GM18909 (cell line): ENCODE data around the gene LRRC37A3.
A peak's percentile ranks its signal among the peaks of the same experiment; 100 is the strongest.
"Not testable (repeated sequence)": the region's sequence is repeated elsewhere in the genome, so short reads cannot be mapped to it uniquely, and the experiment has no call there.

Experiments
- ATAC-seq: cut with Tn5 transposase; IDR thresholded peaks from one replicate; pipeline ENCODE4 v1.9.1; 2021; ENCODE audit warnings: mild to moderate bottlenecking; ENCODE audit not compliant: unreplicated experiment, poor library complexity

Gene LRRC37A3

DNA sequence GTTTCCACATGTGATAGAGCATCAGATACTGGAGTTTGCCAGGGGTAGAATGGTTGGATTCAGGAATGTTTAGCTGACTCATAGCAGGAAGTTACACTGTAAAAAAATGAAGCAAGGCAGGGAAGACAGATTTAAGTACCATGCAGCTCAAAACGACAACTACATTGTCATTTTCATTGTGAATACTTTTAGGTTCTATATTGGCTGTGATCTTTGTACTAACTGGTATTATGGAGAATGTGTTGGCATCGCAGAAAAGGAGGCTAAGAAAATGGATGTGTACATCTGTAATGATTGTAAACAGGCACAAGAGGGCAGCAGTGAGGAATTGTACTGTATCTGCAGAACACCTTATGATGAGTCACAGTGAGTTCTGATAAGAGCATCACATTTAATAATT, 8.2 kb upstream of the LRRC37A3 start:
- not testable (repeated sequence) for ATAC-seq

DNA sequence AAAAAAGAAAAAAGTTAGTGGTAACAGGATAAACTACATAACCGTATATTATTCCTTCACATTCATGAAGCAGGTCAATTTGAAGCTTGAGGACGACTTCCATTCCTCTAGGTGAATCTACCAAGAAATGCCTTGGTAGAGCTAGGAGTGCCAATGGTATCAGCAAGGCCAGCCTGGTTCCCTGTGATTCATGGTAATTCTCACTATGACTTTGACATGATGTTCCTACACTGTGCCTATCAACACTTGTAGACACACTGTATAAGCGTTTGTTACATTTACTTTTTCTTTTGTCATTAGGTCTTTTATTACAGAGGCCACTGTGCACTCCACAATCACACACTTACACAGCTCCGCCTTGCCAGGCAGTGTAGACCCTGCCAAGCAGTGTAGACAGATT, 7.2 kb upstream of the LRRC37A3 start:
- not testable (repeated sequence) for ATAC-seq

DNA sequence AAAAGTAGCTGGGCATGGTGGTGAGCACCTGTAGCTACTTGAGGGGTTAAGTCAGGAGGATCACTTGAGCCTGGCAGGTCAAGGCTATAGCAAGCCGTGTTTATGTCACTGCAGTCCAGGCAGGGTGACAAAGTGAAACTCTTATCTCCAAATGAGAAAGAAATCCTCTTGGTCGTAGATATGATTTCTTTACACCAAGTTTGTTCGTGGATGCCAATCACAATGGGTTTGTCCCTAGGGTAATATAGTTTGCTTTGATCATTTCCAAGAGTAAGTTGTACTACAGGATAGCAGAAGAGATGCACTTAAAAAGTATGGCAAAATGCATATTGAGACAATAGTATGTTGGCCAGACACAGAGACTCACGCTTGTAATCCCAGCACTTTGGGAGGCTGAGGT, 6.0 kb upstream of the LRRC37A3 start:
- ATAC-seq, result not testable (repeated sequence)

DNA sequence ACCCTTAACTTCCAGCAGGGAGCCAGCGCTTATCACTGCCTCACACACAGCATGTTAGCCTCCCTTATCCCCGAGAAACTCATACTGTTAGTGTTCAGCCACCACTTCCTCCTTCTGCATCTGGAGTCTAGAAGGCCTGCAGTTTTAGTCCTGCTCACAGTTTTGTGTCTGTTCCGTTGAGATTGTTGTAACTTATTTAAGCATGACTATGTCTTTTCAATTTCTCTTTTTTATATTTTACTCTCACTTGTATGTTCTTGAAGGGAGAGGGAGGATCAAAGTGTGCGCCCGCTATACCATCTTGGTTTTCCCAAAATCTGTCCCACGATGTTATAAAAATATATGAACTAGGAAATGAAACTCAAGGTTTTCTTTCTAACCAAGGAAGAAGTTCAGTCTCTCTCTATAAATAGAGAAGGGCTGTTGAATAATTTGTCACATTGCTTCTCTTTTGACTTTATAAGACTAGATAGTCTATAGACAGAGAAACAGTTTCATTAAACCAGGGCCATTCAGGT, 3.8 kb upstream of the LRRC37A3 start:
- not testable (repeated sequence) for ATAC-seq

DNA sequence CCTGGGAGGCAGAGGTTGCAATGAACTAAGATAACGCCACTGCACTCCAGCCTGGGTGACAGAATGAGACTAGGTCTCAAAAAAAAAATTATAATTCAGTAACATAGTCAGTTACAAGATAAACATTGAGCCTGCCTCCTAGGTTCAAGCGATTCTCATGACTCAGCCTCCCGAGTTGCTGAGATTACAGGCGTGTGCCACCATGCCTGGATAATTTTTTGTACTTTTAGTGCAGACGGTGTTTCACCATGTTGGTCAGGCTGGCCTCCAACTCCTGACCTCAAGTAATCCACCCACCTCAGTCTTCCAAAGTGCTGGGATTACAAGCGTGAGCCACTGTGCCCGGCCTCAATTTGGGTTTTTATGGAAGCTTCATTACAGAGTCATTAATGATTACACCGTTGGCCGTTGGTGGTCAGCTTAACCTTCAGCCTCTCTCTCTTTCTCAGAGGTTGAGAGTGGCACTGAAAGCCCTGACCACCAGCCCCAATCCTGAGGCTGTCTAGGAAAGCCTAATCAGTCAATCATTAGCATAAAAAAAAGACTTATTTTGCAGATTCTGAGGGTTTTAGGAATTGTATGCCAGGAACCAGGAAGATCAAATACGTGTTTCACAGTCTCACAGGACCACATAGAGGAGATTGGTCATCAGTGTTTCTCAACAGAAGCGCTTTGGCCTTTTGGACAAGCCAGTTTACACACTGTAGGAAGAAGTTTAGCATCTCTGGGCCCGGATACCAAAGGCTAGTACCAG, 1.3 kb upstream of the LRRC37A3 start:
- ATAC-seq, result no peak

DNA sequence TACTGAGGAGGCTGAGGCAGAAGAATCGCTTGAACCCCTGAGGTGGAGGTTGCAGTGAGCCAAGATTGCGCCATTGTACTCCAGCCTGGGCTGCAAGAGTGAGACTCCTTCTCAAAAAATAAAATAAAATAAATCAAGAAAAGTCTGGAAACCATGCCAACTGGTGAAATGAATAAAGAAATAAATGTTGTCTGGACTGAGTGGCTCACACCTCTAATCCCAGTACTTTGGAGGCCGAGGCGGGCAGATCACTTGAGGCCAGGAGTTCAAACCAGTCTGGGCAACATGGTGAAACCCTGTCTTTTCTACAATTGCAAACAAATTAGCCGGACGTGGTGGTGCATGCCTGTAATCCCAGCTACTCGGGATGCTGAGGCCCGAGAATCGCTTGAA, 744 bp upstream of the LRRC37A3 start:
- no peak for ATAC-seq

DNA sequence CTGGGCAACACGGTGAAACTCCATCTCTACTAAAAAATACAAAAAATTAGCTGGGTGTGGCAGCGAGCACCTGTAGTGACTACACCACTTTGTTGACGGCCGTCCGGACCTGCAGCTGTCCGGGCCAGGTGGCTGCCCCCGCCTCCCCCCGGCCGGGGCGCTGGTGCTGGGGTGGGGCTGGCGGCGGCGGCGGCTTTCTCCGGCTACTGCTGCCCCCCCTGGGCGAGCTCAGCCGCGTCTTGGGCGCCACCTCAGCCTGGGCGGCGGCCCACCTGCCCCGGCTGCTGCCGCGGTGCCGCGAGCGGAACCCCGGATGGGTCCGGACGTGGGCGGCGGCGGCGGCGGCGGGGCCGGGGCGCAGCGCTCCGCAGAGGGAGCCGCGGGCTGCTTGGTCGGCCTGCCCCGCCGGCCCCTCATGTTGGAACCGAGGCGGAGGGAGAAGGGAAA, 413 bp downstream of the LRRC37A3 start:
- ATAC-seq, result peak; percentile 50

DNA sequence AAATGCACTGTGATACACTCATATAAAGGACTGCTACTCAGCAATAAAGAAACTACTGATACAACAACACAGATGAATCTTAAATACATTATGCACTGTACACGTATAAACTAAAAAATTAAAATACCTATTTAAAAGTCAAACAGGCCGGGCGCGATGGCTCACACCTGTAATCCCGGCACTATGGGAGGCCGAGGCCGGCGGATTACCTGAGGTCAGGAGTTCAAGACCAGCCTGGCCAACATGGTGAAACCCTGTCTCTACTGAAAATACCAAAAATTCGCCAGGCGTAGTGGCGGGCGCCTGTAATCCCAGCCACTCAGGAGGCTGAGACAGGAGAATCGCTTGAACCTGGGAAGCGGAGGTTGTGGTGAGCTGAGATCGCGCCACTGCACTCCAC, 1.7 kb downstream of the LRRC37A3 start:
- ATAC-seq, result not testable (repeated sequence)

DNA sequence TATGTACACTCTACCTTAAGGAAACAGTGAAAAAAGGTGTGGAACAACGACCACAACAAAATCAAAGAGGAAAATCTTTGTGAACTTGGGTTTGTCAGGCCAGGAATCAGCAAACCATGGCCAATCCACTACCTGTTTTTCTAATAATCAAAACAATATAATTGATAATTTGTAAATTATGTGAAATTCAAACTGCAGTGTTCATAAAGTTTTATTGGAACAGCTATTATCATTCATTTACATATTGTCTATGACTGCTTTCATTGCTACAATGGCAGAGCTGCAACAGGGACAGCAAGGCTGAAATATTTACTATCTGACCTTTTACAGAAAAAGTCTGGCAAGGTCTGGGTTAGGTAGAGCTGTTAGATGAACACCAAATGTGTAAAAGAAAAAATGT, 4.0 kb downstream of the LRRC37A3 start:
- not testable (repeated sequence) for ATAC-seq

DNA sequence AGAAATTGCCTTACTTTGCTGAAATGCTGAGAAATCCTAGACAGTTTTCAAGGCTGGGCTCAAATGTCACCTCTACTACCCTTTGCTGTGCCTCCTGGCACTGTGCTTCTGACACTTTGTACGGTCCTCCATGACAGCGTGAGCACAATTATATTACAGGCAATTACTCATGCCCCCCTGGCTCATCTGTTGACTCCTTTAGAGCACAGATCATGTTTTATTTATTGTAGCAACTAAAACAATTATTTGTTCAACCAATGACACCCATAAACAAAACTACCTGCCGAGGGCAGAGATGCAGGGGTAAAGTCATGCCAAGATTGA, 9.1 kb downstream of the LRRC37A3 start:
- ATAC-seq, result not testable (repeated sequence)

DNA sequence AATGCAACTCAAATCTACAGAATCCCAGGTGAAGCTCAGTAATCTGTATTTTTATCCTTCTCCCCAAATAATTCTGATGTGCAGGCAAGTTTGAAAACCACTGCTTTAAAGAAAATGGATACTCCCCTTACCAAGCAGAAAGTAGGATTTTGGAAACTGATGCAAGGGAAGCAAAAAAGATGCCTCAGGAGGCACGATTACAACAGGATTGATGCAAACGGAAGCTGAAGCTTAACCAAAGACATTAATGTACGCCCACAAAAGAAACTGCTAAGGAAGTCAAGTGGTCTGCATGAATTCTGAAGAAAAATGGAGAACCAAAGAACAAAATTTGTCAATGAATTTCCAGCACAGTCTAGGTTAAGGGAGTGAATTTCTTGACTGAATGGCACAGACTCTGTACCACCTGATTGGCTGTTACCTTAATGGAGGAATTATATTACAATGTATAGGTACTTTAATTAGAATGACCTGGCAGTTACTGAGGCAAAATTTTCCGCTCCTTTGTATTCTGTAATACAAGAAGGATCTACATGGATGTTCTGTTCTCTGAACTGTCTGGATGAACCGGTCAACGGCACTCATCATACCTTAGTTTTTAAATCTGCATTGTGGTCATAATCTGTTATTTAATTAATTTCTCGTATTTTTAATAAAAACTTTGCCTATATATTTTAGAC, 9.6 kb downstream of the LRRC37A3 start:
- not testable (repeated sequence) for ATAC-seq

DNA sequence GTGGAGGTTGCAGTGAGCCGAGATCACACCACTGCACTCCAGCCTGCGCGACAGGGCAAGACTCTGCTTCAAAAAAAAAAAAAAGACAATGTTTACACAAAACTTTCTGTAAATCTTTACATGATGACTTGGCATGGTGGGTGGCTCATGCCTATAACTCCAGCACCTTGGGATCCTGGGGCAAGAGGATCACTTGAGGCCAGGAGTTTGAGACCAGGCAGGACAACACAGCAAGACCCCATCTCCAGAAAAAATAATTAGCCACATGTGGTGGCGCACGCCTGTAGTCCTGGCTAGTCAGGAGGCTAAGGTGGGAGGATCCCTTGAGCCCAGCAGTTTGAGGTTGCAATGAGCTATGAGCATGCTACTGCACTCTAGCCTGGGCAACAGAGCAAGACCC, 15.2 kb downstream of the LRRC37A3 start:
- ATAC-seq, result not testable (repeated sequence)

DNA sequence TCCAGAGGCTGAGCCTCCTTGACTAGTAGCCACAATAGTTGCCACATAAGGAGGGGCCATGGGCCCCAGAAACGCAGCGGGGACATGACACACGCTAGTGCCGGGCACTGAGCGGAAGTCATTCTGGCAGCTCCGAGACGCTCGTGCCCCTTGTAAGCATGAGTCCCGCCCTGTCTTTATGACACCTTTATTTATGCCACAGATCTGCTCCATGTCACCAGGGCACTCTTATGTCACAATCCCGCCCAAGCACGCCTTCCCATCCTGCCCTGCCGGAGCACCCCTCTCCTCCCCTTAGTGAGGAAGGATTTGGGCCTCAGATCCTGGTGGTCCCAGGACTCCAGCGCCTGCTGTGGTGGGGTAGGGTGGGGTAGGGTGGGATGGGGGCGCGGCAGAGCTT, 22.1 kb downstream of the LRRC37A3 start:
- ATAC-seq, result not testable (repeated sequence)

DNA sequence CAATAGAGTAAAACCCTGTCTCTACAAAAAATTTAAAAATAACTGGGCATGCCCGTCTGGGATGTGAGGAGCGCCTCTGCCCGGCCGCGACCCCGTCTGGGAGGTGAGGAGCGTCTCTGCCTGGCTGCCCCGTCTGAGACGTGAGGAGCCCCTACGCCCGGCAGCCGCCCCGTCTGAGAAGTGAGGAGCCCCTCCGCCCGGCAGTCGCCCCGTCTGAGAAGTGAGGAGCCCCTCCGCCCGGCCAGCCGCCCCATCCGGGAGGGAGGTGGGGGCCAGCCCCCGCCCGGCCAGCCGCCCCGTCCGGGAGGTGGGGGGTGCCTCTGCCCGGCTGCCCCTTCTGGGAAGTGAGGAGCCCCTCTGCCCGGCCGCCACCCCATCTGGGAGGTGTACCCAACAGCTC, 45.1 kb downstream of the LRRC37A3 start:
- ATAC-seq, result not testable (repeated sequence)

DNA sequence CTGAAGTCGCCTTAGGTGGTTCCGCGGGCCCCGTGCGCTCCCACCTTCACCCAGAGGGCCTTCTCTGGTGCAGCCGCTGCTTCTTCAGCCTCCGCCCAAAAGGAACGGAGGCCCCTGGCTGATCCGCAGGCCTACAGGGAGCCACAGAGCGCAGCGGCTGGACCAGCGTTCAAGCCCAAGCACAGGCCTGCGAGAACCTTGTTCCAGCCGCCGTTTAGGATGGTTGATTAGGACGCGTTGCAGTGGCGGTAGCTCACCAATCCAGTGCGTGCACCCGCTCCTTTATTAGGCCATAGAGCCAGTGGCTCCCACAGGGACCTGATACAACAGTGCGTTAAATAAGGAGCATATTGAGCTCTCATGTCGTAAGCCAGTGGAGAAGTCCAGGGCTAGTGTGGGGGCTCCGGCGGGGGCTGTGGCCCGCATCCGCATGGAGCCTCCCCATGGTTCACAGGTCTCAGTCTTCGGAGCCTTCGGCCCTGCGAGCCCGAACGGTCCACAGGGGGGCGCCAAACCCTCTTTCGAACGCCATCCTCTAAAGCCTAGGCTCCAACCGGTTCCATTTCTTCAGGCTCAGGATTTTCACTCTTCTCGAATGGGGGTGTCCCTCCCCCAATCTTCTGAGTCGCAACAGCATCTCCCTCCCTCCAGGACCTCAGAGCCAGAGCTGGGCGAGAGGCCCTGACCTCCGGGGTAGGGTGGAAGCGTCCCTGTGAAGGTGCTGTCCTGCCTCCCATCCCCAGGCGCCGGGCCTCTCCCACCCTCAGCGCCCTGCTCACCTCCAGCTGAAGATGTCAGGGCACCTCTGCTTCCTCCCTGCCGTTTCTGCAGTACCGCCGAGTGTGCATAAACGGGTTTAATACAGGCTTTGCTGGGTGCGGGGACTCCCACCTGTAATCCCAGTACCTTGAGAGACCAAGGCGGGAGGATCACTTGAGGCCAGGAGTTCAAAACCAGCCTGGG, 71.5 kb downstream of the LRRC37A3 start:
- ATAC-seq, result not testable (repeated sequence)

DNA sequence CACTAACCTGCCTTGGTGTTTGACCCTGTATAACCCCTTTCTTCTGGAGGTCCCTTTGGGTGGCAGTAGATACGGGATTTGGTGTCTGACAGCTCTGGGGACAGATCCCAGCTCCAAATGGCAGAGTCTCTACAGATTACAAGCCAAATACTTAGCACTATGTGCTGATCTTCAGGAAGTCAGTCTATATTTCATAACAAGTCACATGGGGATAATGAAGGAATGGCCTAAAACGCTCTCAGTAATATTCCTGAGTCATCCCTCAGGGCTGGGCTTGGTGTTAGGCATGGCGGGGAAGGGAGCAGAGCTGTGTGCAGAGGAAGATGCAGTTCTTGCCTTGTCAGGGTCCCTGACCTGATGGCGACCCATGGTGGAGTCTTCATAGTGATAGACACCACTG, 72.4 kb downstream of the LRRC37A3 start:
- ATAC-seq, result not testable (repeated sequence)

DNA sequence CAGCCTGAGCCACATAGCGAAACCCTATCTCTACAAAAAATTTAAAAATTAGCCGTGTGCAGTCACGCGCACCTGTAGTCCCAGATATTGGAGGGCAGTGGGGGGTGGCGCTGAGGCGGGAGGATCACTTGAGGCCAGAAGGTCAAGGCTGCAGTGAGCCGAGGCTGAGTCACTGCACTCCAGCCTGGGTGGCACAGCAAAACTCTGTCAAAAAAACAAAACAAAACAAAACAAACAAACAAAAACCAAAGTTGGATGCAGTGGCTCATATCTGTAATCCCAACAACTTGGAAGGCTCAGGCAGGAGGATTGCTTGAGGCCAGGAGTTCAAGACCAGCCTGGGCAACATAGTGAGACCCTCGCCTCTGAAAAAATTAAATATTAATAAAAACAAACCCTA, 75.4 kb downstream of the LRRC37A3 start:
- ATAC-seq, result not testable (repeated sequence)

DNA sequence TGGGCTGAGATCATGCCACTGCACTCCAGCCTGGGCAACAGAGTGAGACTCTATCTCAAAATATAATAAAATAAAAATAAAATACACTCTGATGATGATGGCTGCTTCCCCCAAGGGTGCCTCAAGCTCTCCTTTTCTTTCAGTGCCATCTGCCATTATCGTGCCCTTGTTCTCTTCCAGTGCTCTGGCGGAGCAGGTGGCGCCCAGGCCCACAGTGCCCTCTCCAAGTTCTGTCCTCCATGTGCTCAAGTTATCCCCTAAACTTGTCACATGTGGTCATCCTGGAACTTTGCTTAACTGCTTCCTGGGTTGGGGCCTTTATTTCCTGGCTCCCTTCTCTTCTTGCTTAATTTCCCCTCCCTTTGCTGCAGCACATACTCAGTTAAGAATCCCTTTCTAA, 76.4 kb downstream of the LRRC37A3 start:
- not testable (repeated sequence) for ATAC-seq

DNA sequence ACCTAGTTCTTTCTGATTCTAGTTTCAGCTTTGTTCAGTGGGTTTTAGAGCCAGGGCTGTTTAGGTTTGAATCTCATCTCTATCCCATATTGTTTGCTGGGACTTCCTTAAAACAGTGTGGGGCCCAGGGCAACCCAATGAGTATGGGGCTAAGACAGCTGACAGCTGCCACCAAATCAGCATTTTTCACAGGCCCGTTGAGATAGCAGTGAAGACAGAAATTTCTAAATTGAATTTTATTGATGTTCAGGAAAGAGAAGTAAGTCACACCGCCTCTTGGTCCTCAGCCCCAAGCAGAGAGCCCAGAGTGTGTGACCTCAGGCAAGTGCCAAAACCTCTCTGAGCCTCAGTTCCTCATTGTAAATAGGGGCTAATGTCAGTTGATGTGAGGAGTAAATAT, 78.3 kb downstream of the LRRC37A3 start:
- not testable (repeated sequence) for ATAC-seq

DNA sequence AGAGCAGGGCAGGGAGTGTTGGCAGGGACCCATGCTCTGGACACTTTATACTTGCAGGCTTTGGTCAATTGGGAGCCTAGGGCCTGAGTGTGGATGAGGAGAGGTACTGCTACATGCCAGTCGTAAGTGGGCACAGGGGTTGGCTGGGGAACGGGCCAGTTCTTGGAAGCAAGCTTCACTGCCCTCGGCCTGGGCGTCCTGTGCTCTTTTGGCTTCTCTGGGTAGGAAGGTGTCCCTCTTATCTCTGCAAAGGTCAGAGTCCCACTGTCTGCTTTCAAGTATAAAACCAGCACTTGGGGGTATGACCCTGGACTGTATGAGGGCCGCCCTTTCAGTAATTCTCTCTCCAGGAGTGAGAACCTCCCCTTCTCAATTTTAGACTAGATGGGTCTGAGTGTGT, 80.8 kb downstream of the LRRC37A3 start:
- not testable (repeated sequence) for ATAC-seq
